ENCODE measurements around the gene GRIA4. TPM values are rescaled to one million over a fixed set of nuclear protein-coding genes. Genes with fewer than 3 reads are reported as not detected.

GRIA4 gene
- total RNA-seq, 1 experiment from 2014 or later = not detected

GRCh38 chr11:105960252-105961245 lies 350.7 kb downstream of the GRIA4 start:
- BruUV-seq (replicated peaks) = no TSS peak
- Histone ChIP-seq H3K4me1 (ENCODE audit: insufficient read depth, low read length, poor library complexity, severe bottlenecking) (no peaks in the 10 kb centered on the region), H3K9me3 (ENCODE audit: low read depth, low read length, poor library complexity, severe bottlenecking) (no peaks in the 10 kb centered on the region), H3K4me3 (ENCODE audit: low read depth, low read length, poor library complexity, severe bottlenecking) (no peak overlapping the region), H3K27ac (ENCODE audit: low read depth, low read length, poor library complexity, severe bottlenecking) (no peak overlapping the region), H3K27me3 (replicated peaks; ENCODE audit: insufficient read depth, low read depth, low read length, poor library complexity) (no peaks in the 10 kb centered on the region), H3K36me3 (ENCODE audit: insufficient read depth, low read length, poor library complexity, severe bottlenecking) (no peaks in the 10 kb centered on the region)
- intact Hi-C loops (cut with micrococcal nuclease; ENCODE audit: unreplicated experiment) = no loop called here
- CTCF ChIA-PET = no interaction called here
- TF ChIP-seq EZH2 (IDR thresholded peaks at IDR 0.05; ENCODE audit: borderline replicate concordance, low read depth, low read length, poor library complexity, severe bottlenecking) (no peak), CTCF (conservative IDR thresholded peaks at IDR 0.05; ENCODE audit: low read depth, low read length) (no peak)
- DNase-seq (ENCODE audit: low spot score) = peak; percentile 4
- POLR2A ChIA-PET (ENCODE audit: low non-redundant PET) = no interaction called here

- Histone ChIP-seq H3K9me3 (ENCODE audit: low read depth, low read length, poor library complexity, severe bottlenecking) (no peaks in the 10 kb centered on the region), H3K4me3 (ENCODE audit: low read depth, low read length, poor library complexity, severe bottlenecking) (no peak overlapping the region), H3K27me3 (replicated peaks; ENCODE audit: insufficient read depth, low read depth, low read length, poor library complexity) (no peaks in the 10 kb centered on the region), H3K4me1 (ENCODE audit: insufficient read depth, low read length, poor library complexity, severe bottlenecking) (no peaks in the 10 kb centered on the region), H3K36me3 (ENCODE audit: insufficient read depth, low read length, poor library complexity, severe bottlenecking) (no peaks in the 10 kb centered on the region), H3K27ac (ENCODE audit: low read depth, low read length, poor library complexity, severe bottlenecking) (no peak overlapping the region)
- DNase-seq (ENCODE audit: low spot score) = no peak
- POLR2A ChIA-PET (ENCODE audit: low non-redundant PET) = no interaction called here
- intact Hi-C loops (cut with micrococcal nuclease; ENCODE audit: unreplicated experiment) = no loop called here
- TF ChIP-seq CTCF (conservative IDR thresholded peaks at IDR 0.05; ENCODE audit: low read depth, low read length) = no peak
- TF ChIP-seq EZH2 (IDR thresholded peaks at IDR 0.05; ENCODE audit: borderline replicate concordance, low read depth, low read length, poor library complexity, severe bottlenecking) = no peak
- no TSS peak for BruUV-seq (replicated peaks)
- CTCF ChIA-PET = no interaction called here
Measured at GRCh38 chr11:105968021-105968697, 358.3 kb downstream of the GRIA4 start.

GRCh38 chr11:105969756-105970155 lies 359.9 kb downstream of the GRIA4 start:
- CTCF ChIA-PET = no interaction called here

More at GRCh38 chr11:105969756-105970155, 359.9 kb downstream of the GRIA4 start:
- no peak for DNase-seq (ENCODE audit: low spot score)
- no peak for TF ChIP-seq EZH2 (IDR thresholded peaks at IDR 0.05; ENCODE audit: borderline replicate concordance, low read depth, low read length, poor library complexity, severe bottlenecking)
- no peak for TF ChIP-seq CTCF (conservative IDR thresholded peaks at IDR 0.05; ENCODE audit: low read depth, low read length)
- no peaks in the 10 kb centered on the region for H3K4me1 ChIP-seq (ENCODE audit: insufficient read depth, low read length, poor library complexity, severe bottlenecking)
- no TSS peak for BruUV-seq (replicated peaks)
- H3K4me3 ChIP-seq (ENCODE audit: low read depth, low read length, poor library complexity, severe bottlenecking) = no peak overlapping the region
- H3K27ac ChIP-seq (ENCODE audit: low read depth, low read length, poor library complexity, severe bottlenecking) = no peak overlapping the region
- H3K9me3 ChIP-seq (ENCODE audit: low read depth, low read length, poor library complexity, severe bottlenecking) = no peaks in the 10 kb centered on the region
- intact Hi-C loops (cut with micrococcal nuclease; ENCODE audit: unreplicated experiment) = no loop called here
- POLR2A ChIA-PET (ENCODE audit: low non-redundant PET) = no interaction called here
- H3K27me3 ChIP-seq (replicated peaks; ENCODE audit: insufficient read depth, low read depth, low read length, poor library complexity) = no peaks in the 10 kb centered on the region
- no peaks in the 10 kb centered on the region for H3K36me3 ChIP-seq (ENCODE audit: insufficient read depth, low read length, poor library complexity, severe bottlenecking)

Measured in A673 (cell line).